ENCODE data around the gene TBL1XR1. TPM values are rescaled to one million over a fixed set of nuclear protein-coding genes. Genes with fewer than 3 reads are reported as not detected.
A peak's percentile ranks its signal among the peaks of the same experiment; 100 is the strongest.

Gene TBL1XR1
- total and polyA plus RNA-seq, 4 donors: 24.1 to 203 (median 77.4) TPM

- 50 to 79% methylated on average over 2 of the region's 2 CpGs for WGBS, 2 donors
Observed at GRCh38 chr3:177231242-177231641, 34.0 kb upstream of the TBL1XR1 start.

GRCh38 chr3:177230641-177231040, 33.4 kb upstream of the TBL1XR1 start:
- H3K9me3 ChIP-seq (ENCODE audit: control insufficient read depth in 4 of 4, insufficient read depth in 3 of 4, low read length in 3 of 4): no peaks in the 10 kb centered on the region
- no peaks in the 10 kb centered on the region for H3K27me3 ChIP-seq (ENCODE audit: control insufficient read depth in 3 of 3, insufficient read depth in 3 of 3, low read length in 2 of 3)
- no peak overlapping the region for H3K4me3 ChIP-seq
- H3K9ac ChIP-seq (ENCODE audit: insufficient read depth in 1 of 2, low read length in 2 of 2): no peak overlapping the region
- H3K4me1 ChIP-seq (ENCODE audit: control insufficient read depth in 5 of 5, insufficient read depth in 5 of 5, low read length in 5 of 5): peaks cover 0 to 4% (median 0%) of the 10 kb centered on the region in 5 donors
- 81 to 94% methylated on average over 6 of the region's 6 CpGs for WGBS, 2 donors
- ATAC-seq (ENCODE audit: insufficient read depth, low FRiP score) (no peak), DNase-seq (no peak)
- H3K36me3 ChIP-seq (ENCODE audit: control insufficient read depth in 4 of 4, insufficient read depth in 4 of 4, low read length in 4 of 4): no peaks in the 10 kb centered on the region
- TF ChIP-seq, protein P1, sequence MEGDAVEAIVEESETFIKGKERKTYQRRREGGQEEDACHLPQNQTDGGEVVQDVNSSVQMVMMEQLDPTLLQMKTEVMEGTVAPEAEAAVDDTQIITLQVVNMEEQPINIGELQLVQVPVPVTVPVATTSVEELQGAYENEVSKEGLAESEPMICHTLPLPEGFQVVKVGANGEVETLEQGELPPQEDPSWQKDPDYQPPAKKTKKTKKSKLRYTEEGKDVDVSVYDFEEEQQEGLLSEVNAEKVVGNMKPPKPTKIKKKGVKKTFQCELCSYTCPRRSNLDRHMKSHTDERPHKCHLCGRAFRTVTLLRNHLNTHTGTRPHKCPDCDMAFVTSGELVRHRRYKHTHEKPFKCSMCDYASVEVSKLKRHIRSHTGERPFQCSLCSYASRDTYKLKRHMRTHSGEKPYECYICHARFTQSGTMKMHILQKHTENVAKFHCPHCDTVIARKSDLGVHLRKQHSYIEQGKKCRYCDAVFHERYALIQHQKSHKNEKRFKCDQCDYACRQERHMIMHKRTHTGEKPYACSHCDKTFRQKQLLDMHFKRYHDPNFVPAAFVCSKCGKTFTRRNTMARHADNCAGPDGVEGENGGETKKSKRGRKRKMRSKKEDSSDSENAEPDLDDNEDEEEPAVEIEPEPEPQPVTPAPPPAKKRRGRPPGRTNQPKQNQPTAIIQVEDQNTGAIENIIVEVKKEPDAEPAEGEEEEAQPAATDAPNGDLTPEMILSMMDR (IDR thresholded peaks at IDR 0.05; ENCODE audit: control extremely low read depth, extremely low read depth): no peak
- H3K27ac ChIP-seq (ENCODE audit: low read depth in 1 of 2, low read length in 1 of 2): no peak overlapping the region

More at GRCh38 chr3:177231242-177231641, 34.0 kb upstream of the TBL1XR1 start:
- Histone ChIP-seq H3K36me3 (ENCODE audit: control insufficient read depth in 4 of 4, insufficient read depth in 4 of 4, low read length in 4 of 4) (no peaks in the 10 kb centered on the region), H3K27ac (ENCODE audit: low read depth in 1 of 2, low read length in 1 of 2) (no peak overlapping the region), H3K4me3 (no peak overlapping the region), H3K9me3 (ENCODE audit: control insufficient read depth in 4 of 4, insufficient read depth in 3 of 4, low read length in 3 of 4) (no peaks in the 10 kb centered on the region), H3K9ac (ENCODE audit: insufficient read depth in 1 of 2, low read length in 2 of 2) (no peak overlapping the region), H3K27me3 (ENCODE audit: control insufficient read depth in 3 of 3, insufficient read depth in 3 of 3, low read length in 2 of 3) (no peaks in the 10 kb centered on the region), H3K4me1 (ENCODE audit: control insufficient read depth in 5 of 5, insufficient read depth in 5 of 5, low read length in 5 of 5) (peaks cover 0 to 4% (median 0%) of the 10 kb centered on the region in 5 donors)
- DNase-seq: no peak
- TF ChIP-seq, protein P1 (IDR thresholded peaks at IDR 0.05; ENCODE audit: control extremely low read depth, extremely low read depth): no peak
- no peak for ATAC-seq (ENCODE audit: insufficient read depth, low FRiP score)

DNA sequence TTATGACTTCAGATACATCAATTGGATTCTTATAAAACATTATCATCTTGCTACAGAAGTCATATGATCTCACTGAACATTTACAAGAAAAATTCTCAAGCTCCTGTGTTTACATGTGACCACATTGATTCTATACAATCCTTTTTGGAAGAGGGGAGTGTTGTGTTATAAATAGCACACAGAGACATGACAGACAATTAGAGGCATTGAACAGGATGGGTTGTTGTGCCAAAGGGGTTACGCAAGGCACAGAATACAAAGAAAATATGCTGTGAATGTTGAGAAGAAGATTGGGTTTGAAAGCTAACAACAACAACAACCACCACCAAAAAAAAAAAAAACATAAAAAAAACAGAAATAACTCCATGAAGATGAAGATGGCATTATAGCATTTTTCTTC, 32.5 kb upstream of the TBL1XR1 start:
- H3K4me3 ChIP-seq: no peak overlapping the region
- no peaks in the 10 kb centered on the region for H3K36me3 ChIP-seq (ENCODE audit: control insufficient read depth in 4 of 4, insufficient read depth in 4 of 4, low read length in 4 of 4)
- ATAC-seq (ENCODE audit: insufficient read depth, low FRiP score) (no peak), DNase-seq (peak; percentile 71 to 92 (median 90))
- no peak overlapping the region for H3K27ac ChIP-seq (ENCODE audit: low read depth in 1 of 2, low read length in 1 of 2)
- TF ChIP-seq, protein P1 (IDR thresholded peaks at IDR 0.05; ENCODE audit: control extremely low read depth, extremely low read depth): no peak
- H3K9ac ChIP-seq (ENCODE audit: insufficient read depth in 1 of 2, low read length in 2 of 2): no peak overlapping the region
- no peaks in the 10 kb centered on the region for H3K9me3 ChIP-seq (ENCODE audit: control insufficient read depth in 4 of 4, insufficient read depth in 3 of 4, low read length in 3 of 4)
- peaks cover 0 to 4% (median 0%) of the 10 kb centered on the region in 5 donors for H3K4me1 ChIP-seq (ENCODE audit: control insufficient read depth in 5 of 5, insufficient read depth in 5 of 5, low read length in 5 of 5)
- 84 to 86% methylated on average over 1 of the region's 1 CpG for WGBS, 2 donors
- no peaks in the 10 kb centered on the region for H3K27me3 ChIP-seq (ENCODE audit: control insufficient read depth in 3 of 3, insufficient read depth in 3 of 3, low read length in 2 of 3)

DNA sequence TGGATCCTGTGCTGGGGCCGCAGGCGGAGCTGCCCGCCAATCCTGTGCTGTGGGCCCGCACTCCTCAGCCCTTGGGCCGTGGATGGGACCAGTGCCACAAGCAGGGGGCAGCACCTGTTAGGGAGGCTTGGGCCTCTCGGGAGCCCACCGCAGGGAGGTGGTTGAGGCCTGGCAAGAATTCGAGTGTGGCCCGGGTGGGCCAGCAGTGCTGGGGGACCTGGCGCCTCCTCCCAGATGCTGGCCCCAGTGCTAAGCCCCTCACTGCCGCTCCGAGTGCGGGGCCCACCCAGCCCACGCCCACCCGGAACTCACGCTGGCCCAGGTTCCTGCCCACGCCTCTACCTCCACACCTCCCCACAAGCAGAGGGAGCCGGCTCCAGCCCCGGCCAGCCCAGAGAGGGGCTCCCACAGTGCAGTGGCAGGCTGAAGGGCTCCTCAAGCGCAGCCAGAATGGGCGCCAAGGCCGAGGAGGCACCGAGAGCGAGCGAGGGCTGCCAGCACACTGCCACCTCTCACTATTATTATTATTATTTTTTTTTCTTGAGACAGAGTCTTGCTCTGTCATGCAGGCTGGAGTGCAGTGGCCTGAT, 31.4 kb upstream of the TBL1XR1 start:
- Histone ChIP-seq H3K27me3 (ENCODE audit: control insufficient read depth in 3 of 3, insufficient read depth in 3 of 3, low read length in 2 of 3) (no peaks in the 10 kb centered on the region), H3K4me3 (no peak overlapping the region), H3K9ac (ENCODE audit: insufficient read depth in 1 of 2, low read length in 2 of 2) (no peak overlapping the region), H3K36me3 (ENCODE audit: control insufficient read depth in 4 of 4, insufficient read depth in 4 of 4, low read length in 4 of 4) (no peaks in the 10 kb centered on the region), H3K27ac (ENCODE audit: low read depth in 1 of 2, low read length in 1 of 2) (no peak overlapping the region), H3K4me1 (ENCODE audit: control insufficient read depth in 5 of 5, insufficient read depth in 5 of 5, low read length in 5 of 5) (peaks cover 0 to 4% (median 0%) of the 10 kb centered on the region in 5 donors), H3K9me3 (ENCODE audit: control insufficient read depth in 4 of 4, insufficient read depth in 3 of 4, low read length in 3 of 4) (no peaks in the 10 kb centered on the region)
- no peak for DNase-seq
- TF ChIP-seq, protein P1 (IDR thresholded peaks at IDR 0.05; ENCODE audit: control extremely low read depth, extremely low read depth): no peak
- ATAC-seq (ENCODE audit: insufficient read depth, low FRiP score): no peak
- 95 to 98% methylated on average over 23 to 25 of the region's 25 CpGs for WGBS, 2 donors
